OCI-LY7 (cell line): ENCODE measurements around the gene MFSD6. TPM values are rescaled to one million over a fixed set of nuclear protein-coding genes. Genes with fewer than 3 reads are reported as not detected.

Experiments used
- BruUV-seq: library from RNA; stranded (reverse); fragments of 400-500 nt; replicated peaks from 2 replicates; lab custom pipeline; 2021; lab: Mats Ljungman, UMichigan
- CTCF ChIA-PET: fragments of 300-600 bp; sonication (Branson Sonifier 250); formaldehyde crosslinking; loops from one replicate; lab custom pipeline; 2022; ENCODE audit warnings: antibody characterized with exemption; ENCODE audit not compliant: unreplicated experiment; lab: Charles Lee
- POLR2A ChIA-PET: fragments of 300-600 bp; sonication (Branson Sonifier 250); formaldehyde crosslinking; loops from one replicate; lab custom pipeline; 2022; ENCODE audit warnings: antibody characterized with exemption; lab: Charles Lee
- DNase-seq: peaks from one replicate; pipeline ENCODE4 v3.0.0-alpha.2; 2015; ENCODE audit warnings: low spot score
- H2AFZ ChIP-seq: fragments of 200-600 bp; sonication (generic), shearing (Covaris generic); 2 replicates; pipeline ENCODE4 v1.6.1; 2014; ENCODE audit warnings: mild to moderate bottlenecking, antibody characterized with exemption, low read length, moderate library complexity
- H3K27ac ChIP-seq: fragments of 200-600 bp; sonication (generic); 2 replicates; pipeline ENCODE4 v1.5.1; 2014; ENCODE audit warnings: mixed run types, low read depth, mild to moderate bottlenecking, moderate library complexity, low read length, inconsistent platforms; ENCODE audit not compliant: poor library complexity, severe bottlenecking
- H3K36me3 ChIP-seq: fragments of 200-600 bp; sonication (generic); 2 replicates; pipeline ENCODE4 v1.6.1; 2014; ENCODE audit warnings: mild to moderate bottlenecking, antibody characterized with exemption, low read length, moderate library complexity, mixed read lengths; ENCODE audit not compliant: insufficient read depth
- H3K4me1 ChIP-seq: fragments of 200-600 bp; sonication (generic); 2 replicates; pipeline ENCODE4 v1.5.1; 2014; ENCODE audit warnings: mild to moderate bottlenecking, low read length; ENCODE audit not compliant: insufficient read depth, poor library complexity, severe bottlenecking
- H3K4me2 ChIP-seq: fragments of 200-600 bp; sonication (generic); 2 replicates; pipeline ENCODE4 v1.6.1; 2014; ENCODE audit warnings: mild to moderate bottlenecking, low read length
- H3K4me3 ChIP-seq: fragments of 200-600 bp; sonication (generic); 2 replicates; pipeline ENCODE4 v1.5.1; 2014; ENCODE audit warnings: mild to moderate bottlenecking, low read depth, low read length; ENCODE audit not compliant: poor library complexity, severe bottlenecking
- H3K79me2 ChIP-seq: fragments of 200-600 bp; sonication (generic); 2 replicates; pipeline ENCODE4 v1.6.1; 2016; ENCODE audit warnings: low read depth, mild to moderate bottlenecking, low read length, moderate library complexity, mixed read lengths; ENCODE audit not compliant: insufficient read depth
- H3K9me2 ChIP-seq: fragments of 200-600 bp; sonication (generic); 2 replicates; pipeline ENCODE4 v1.6.1; 2016; ENCODE audit warnings: mild to moderate bottlenecking, low read length, mixed read lengths; ENCODE audit not compliant: insufficient read depth
- H3K9me3 ChIP-seq: fragments of 200-600 bp; sonication (generic); 2 replicates; pipeline ENCODE4 v1.6.1; 2014; ENCODE audit warnings: mild to moderate bottlenecking, mixed run types, low read length, mixed read lengths
- H4K20me1 ChIP-seq: fragments of 200-600 bp; sonication (generic); 2 replicates; pipeline ENCODE4 v1.6.1; 2014; ENCODE audit warnings: mild to moderate bottlenecking, antibody characterized with exemption, low read length, moderate library complexity, mixed read lengths; ENCODE audit not compliant: insufficient read depth
- EZH2phosphoT487 ChIP-seq: fragments of 200-600 bp; sonication (generic); IDR thresholded peaks from 2 replicates; pipeline ENCODE4 v1.6.1; 2018; ENCODE audit warnings: low read depth, borderline replicate concordance, mild to moderate bottlenecking, mixed run types, antibody characterized with exemption, low read length, moderate library complexity, mixed read lengths
- intact Hi-C: fragments of 100-400 bp; cut with micrococcal nuclease; formaldehyde crosslinking; loops from one replicate; pipeline ENCODE4 v1.10.0; 2022; ENCODE audit not compliant: unreplicated experiment
- total RNA-seq, 2 experiments: library from RNA; depleted of rRNA in 1 of 2; stranded (reverse); fragments of >200 nt in 1 of 2; shearing (Covaris generic) in 1 of 2; gene quantifications; 2 replicates each; pipeline ENCODE4 v1.2.3, GENCODE V29; 2014 to 2022
- TF ChIP-seq, protein P1 (sequence below): fragments of 200-600 bp; sonication (generic); conservative IDR thresholded peaks from 2 replicates; pipeline ENCODE4 v1.5.1; 2014; ENCODE audit warnings: mild to moderate bottlenecking, antibody characterized with exemption, low read length, moderate library complexity, mixed read lengths

The MFSD6 gene
- total RNA-seq, 2 experiments from 2014 or later = 8.3 to 19.5 TPM

- H3K9me3 ChIP-seq = no peaks in the 10 kb centered on the region
- intact Hi-C loops = no loop called here
- no peak overlapping the region for H2AFZ ChIP-seq
- H4K20me1 ChIP-seq = no peaks in the 10 kb centered on the region
- H3K79me2 ChIP-seq = no peaks in the 10 kb centered on the region
- ChIA-PET CTCF (no interaction called here), POLR2A (no interaction called here)
- H3K4me2 ChIP-seq = no peak overlapping the region
- H3K36me3 ChIP-seq = no peaks in the 10 kb centered on the region
- no peak overlapping the region for H3K27ac ChIP-seq
- TF ChIP-seq, protein P1, sequence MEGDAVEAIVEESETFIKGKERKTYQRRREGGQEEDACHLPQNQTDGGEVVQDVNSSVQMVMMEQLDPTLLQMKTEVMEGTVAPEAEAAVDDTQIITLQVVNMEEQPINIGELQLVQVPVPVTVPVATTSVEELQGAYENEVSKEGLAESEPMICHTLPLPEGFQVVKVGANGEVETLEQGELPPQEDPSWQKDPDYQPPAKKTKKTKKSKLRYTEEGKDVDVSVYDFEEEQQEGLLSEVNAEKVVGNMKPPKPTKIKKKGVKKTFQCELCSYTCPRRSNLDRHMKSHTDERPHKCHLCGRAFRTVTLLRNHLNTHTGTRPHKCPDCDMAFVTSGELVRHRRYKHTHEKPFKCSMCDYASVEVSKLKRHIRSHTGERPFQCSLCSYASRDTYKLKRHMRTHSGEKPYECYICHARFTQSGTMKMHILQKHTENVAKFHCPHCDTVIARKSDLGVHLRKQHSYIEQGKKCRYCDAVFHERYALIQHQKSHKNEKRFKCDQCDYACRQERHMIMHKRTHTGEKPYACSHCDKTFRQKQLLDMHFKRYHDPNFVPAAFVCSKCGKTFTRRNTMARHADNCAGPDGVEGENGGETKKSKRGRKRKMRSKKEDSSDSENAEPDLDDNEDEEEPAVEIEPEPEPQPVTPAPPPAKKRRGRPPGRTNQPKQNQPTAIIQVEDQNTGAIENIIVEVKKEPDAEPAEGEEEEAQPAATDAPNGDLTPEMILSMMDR = no peak
- TF ChIP-seq EZH2phosphoT487 = no peak
- no peak for DNase-seq
- H3K4me3 ChIP-seq = no peak overlapping the region
- no TSS peak for BruUV-seq
- no peaks in the 10 kb centered on the region for H3K4me1 ChIP-seq
- no peaks in the 10 kb centered on the region for H3K9me2 ChIP-seq
Measured at GRCh38 chr2:190456833-190457232, 48.7 kb downstream of the MFSD6 start.

- BruUV-seq = no TSS peak
- Histone ChIP-seq H3K27ac (no peak overlapping the region), H3K9me2 (no peaks in the 10 kb centered on the region), H4K20me1 (no peaks in the 10 kb centered on the region), H3K4me1 (no peaks in the 10 kb centered on the region), H3K36me3 (no peaks in the 10 kb centered on the region), H3K4me2 (no peak overlapping the region), H3K79me2 (no peaks in the 10 kb centered on the region), H2AFZ (no peak overlapping the region), H3K4me3 (no peak overlapping the region), H3K9me3 (no peaks in the 10 kb centered on the region)
- DNase-seq = no peak
- ChIA-PET POLR2A (no interaction called here), CTCF (no interaction called here)
- TF ChIP-seq EZH2phosphoT487 = no peak
- TF ChIP-seq, protein P1 = no peak
- intact Hi-C loops = no loop called here
Measured at GRCh38 chr2:190457256-190457655, 49.1 kb downstream of the MFSD6 start.

- Histone ChIP-seq H3K79me2 (no peaks in the 10 kb centered on the region), H3K36me3 (no peaks in the 10 kb centered on the region), H4K20me1 (no peaks in the 10 kb centered on the region), H3K4me1 (no peaks in the 10 kb centered on the region), H3K4me3 (no peak overlapping the region), H3K9me2 (no peaks in the 10 kb centered on the region), H2AFZ (no peak overlapping the region), H3K9me3 (no peaks in the 10 kb centered on the region), H3K27ac (no peak overlapping the region), H3K4me2 (no peak overlapping the region)
- POLR2A ChIA-PET = interaction anchor here (0.6 to 1.9 kb wide), 6 partner anchors 7 to 1100 kb away, joined by 3 to 11 read pairs (median 4); no protein-coding TSS in a partner anchor
- CTCF ChIA-PET = no interaction called here
- TF ChIP-seq, protein P1 = no peak
- no peak for TF ChIP-seq EZH2phosphoT487
- no TSS peak for BruUV-seq
- intact Hi-C loops = no loop called here
- DNase-seq = no peak
Measured at GRCh38 chr2:190458352-190459107, 50.4 kb downstream of the MFSD6 start.
